Upper lobe of right lung (tissue), 1 donor: Measurements from ENCODE around the gene SPRN. TPM values are rescaled to one million over a fixed set of nuclear protein-coding genes. Genes with fewer than 3 reads are reported as not detected.

Experiments used
- ATAC-seq: fragments of 200-7000 bp; cut with Tn5 transposase; one replicate; pipeline ENCODE4 v1.9.1; 2020; ENCODE audit warnings: mild to moderate bottlenecking, moderate library complexity
- DNase-seq: peaks from one replicate; pipeline ENCODE4 v3.0.0-alpha.2; 2020
- H3K27ac ChIP-seq: fragments of 200-600 bp; one replicate; pipeline ENCODE4 v1.8.0; 2022
- H3K27me3 ChIP-seq: fragments of 200-600 bp; one replicate; pipeline ENCODE4 v1.8.0; 2022; ENCODE audit warnings: mild to moderate bottlenecking
- H3K36me3 ChIP-seq: fragments of 200-600 bp; one replicate; pipeline ENCODE4 v1.8.0; 2022
- H3K4me1 ChIP-seq: fragments of 200-600 bp; one replicate; pipeline ENCODE4 v1.8.0; 2022
- H3K4me3 ChIP-seq: fragments of 200-600 bp; one replicate; pipeline ENCODE4 v1.8.0; 2022; ENCODE audit warnings: mild to moderate bottlenecking
- H3K9me3 ChIP-seq: fragments of 200-600 bp; one replicate; pipeline ENCODE4 v1.8.0; 2022
- CTCF ChIP-seq: fragments of 200-600 bp; IDR thresholded peaks from one replicate; pipeline ENCODE4 v1.8.0; 2022; ENCODE audit warnings: antibody characterized with exemption
- intact Hi-C: fragments of 100-400 bp; cut with DNase I; formaldehyde crosslinking; loops from one replicate; pipeline ENCODE4 v1.11.0; 2022
- total RNA-seq: library from RNA; stranded (reverse); fragmentation: NEBNext Ultra II Directional; extraction: Animal tissue kit (Norgen Biotek cat#: 25700); gene quantifications from one replicate; pipeline ENCODE4 v1.2.1, GENCODE V29; 2021
- donor health status: DM: no; HTN: yes; CAD: no; lungs with severe emphysema.

The SPRN gene
- total RNA-seq, 1 donor from 2014 or later: not detected

GRCh38 chr10:133405272-133405671 is 19.2 kb downstream of the SPRN start:
- DNase-seq (no peak), ATAC-seq (no peak)
- intact Hi-C loops: no loop called here
- Histone ChIP-seq H3K27ac (no peak overlapping the region), H3K4me3 (no peak overlapping the region), H3K4me1 (no peaks in the 10 kb centered on the region), H3K36me3 (peaks cover 80% of the 10 kb centered on the region), H3K9me3 (no peaks in the 10 kb centered on the region), H3K27me3 (no peaks in the 10 kb centered on the region)
- no peak for TF ChIP-seq CTCF

- no peak overlapping the region for H3K27ac ChIP-seq
- H3K36me3 ChIP-seq: peaks cover 89% of the 10 kb centered on the region
- ATAC-seq: no peak
- intact Hi-C loops: no loop called here
- no peak for TF ChIP-seq CTCF
- no peaks in the 10 kb centered on the region for H3K4me1 ChIP-seq
- no peaks in the 10 kb centered on the region for H3K27me3 ChIP-seq
- no peaks in the 10 kb centered on the region for H3K9me3 ChIP-seq
- H3K4me3 ChIP-seq: no peak overlapping the region
- no peak for DNase-seq
Measured at GRCh38 chr10:133403784-133404183, 20.6 kb downstream of the SPRN start.

GRCh38 chr10:133403359-133403758 is 21.1 kb downstream of the SPRN start:
- DNase-seq (peak; percentile 51), ATAC-seq (no peak)
- H3K27ac ChIP-seq: no peak overlapping the region
- intact Hi-C loops: no loop called here
- H3K27me3 ChIP-seq: no peaks in the 10 kb centered on the region
- no peak overlapping the region for H3K4me3 ChIP-seq
- peaks cover 90% of the 10 kb centered on the region for H3K36me3 ChIP-seq
- no peaks in the 10 kb centered on the region for H3K4me1 ChIP-seq
- no peaks in the 10 kb centered on the region for H3K9me3 ChIP-seq
- TF ChIP-seq CTCF: no peak

GRCh38 chr10:133401981-133402725 is 22.3 kb downstream of the SPRN start:
- no peak overlapping the region for H3K4me3 ChIP-seq
- no peak for TF ChIP-seq CTCF
- no peak overlapping the region for H3K27ac ChIP-seq
- H3K9me3 ChIP-seq: no peaks in the 10 kb centered on the region
- H3K4me1 ChIP-seq: no peaks in the 10 kb centered on the region
- peak; percentile 51 for DNase-seq
- H3K27me3 ChIP-seq: no peaks in the 10 kb centered on the region
- peak; percentile 8 for ATAC-seq
- H3K36me3 ChIP-seq: peaks cover 89% of the 10 kb centered on the region
- intact Hi-C loops: no loop called here

- peaks cover 90% of the 10 kb centered on the region for H3K36me3 ChIP-seq
- no peak overlapping the region for H3K4me3 ChIP-seq
- no peak overlapping the region for H3K27ac ChIP-seq
- H3K27me3 ChIP-seq: no peaks in the 10 kb centered on the region
- H3K4me1 ChIP-seq: no peaks in the 10 kb centered on the region
- DNase-seq (peak; percentile 40), ATAC-seq (peak; percentile 22)
- no peaks in the 10 kb centered on the region for H3K9me3 ChIP-seq
- TF ChIP-seq CTCF: no peak
- intact Hi-C loops: no loop called here
Measured at GRCh38 chr10:133401500-133401899, 22.9 kb downstream of the SPRN start.
